Activated CD8-positive, alpha-beta memory T cell treated with anti-CD3 and anti-CD28 coated beads for 24 hours (primary cell): Measurements from ENCODE around the gene DCHS2.
A peak's percentile ranks its signal among the peaks of the same experiment; 100 is the strongest.

Experiments used
- DNase-seq: peaks from one replicate; pipeline ENCODE4 v3.0.0-alpha.2; 2020

DCHS2 gene

DNA sequence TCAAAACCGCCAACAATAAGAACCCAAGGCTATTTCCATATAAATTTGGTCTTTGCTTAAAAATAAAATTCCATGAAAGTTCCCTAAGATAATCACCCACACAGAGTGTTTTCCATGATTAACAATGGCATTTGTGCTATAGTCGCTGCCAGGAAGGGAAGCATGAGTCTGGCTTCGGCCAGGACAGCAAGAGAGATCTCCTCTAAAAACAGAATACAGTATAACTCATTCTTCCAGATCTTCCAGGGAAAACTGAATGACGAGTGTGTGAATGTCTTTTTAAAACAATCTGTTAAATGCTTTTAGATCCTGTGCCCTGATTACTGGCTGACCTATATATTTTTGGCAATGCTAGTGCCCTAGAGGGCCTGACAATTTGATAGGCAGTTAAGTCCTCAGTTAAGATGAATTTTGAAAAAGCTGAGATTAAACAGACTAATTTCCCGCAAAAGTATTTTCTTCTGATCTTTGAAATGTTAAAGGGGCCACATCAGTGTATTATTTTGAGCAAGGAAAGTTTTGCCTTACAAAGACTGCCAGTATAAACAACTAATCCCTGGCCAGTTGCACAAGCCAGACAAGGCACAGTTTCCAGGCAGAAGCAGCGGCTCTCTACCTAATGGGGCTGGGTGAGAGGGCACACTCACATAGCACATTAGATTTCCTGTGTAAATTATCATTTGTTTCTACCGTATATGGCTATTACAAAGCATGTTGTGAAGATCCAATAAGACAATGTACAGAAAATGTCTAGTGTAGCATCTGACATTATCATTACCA lies 127.3 kb downstream of the DCHS2 start:
- no peak for DNase-seq

DNA sequence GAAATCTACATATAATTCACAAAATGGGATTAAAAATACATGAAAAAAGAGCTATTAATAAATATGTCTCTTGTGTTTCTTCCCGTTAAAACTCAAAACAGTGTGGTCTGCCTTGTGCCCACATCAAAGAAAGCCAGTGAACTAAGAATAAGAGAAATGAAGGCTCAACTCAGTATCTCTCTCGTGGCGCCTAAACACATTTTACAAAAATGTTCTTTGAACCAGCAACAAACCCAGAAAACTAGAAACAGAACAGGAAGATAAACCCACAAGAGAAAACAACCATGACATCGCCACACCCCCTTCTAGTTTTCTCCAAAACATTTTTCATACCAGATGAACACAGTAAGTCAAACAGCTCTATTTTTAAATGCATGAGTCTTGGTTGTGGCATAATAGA lies 130.1 kb downstream of the DCHS2 start:
- DNase-seq, result no peak

- DNase-seq, result no peak
Measured at GRCh38 chr4:154360491-154360890, 131.1 kb downstream of the DCHS2 start.

DNA sequence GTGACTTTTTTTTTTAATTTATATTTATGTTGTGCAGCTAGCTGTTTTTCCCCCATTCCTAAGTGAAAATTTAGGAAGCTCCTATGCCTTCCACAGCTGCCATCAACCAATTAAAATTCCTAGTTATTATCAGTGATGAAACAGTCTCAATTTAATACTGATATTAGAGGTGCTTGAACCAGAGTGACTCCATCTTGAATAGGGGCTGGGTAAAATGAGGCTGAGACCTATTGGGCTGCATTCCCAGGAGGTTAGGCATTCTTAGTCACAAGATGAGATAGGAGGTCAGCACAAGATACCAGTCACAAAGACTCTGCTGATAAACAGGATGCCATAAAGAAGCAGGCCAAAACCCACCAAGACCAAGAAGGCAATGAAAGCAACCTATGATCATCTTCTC lies 136.7 kb downstream of the DCHS2 start:
- no peak for DNase-seq

DNA sequence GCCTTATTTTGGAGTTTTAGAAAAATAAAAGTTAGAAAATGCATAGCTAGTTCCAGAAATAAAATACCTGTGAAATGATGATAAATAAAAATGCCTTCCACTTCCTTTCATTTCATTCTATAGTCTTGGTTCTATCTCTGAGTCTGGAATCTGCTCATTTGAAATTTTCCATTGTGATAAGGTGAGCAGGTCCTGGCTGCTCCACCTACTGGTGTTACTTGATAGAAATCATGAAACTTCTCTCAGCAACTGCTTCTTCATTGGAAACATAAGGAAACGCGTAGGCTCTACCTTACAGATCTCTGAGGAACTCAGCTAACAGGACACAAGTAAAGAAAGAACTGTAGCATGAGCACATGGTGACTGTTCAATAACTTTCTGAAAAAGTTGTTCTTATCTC lies 141.8 kb downstream of the DCHS2 start:
- no peak for DNase-seq

DNA sequence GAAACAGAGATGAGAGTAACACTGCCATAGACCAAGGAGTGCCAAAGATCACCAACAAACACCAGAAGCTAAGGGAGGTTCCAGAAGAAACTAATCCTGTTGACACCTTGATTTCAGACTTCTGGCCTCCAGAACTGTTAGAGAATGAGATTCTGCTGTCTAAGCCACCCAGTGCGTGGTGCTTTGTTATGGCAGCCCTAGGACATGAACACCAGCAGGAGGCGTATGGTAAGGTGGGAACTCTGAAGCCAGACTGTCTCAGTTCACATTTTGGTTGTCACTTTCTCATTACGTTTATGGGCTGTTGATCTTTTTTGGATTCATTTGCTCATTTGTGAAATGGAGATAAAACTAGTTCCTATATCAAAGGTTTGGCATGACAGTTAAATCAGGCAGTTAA lies 142.9 kb downstream of the DCHS2 start:
- no peak for DNase-seq

DNA sequence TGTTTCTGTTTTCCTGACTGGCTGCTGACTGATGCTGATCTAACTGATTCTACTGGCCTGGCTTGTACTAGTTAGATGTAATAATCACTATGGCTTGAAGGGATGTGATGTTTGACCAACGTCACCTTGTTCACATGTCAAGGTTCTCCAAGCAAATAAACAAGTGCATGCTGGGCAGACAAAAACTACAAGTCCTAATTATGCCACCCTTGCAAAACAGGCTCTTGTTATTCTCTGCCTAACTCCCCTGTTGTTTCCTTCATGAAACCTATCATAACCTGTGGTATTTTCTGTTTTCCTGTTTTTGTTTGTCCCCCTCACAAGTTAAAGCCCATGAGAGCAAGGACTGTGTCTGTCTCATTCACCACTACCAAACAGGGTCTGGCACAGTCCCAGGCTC lies 146.2 kb downstream of the DCHS2 start:
- DNase-seq, result no peak

DNA sequence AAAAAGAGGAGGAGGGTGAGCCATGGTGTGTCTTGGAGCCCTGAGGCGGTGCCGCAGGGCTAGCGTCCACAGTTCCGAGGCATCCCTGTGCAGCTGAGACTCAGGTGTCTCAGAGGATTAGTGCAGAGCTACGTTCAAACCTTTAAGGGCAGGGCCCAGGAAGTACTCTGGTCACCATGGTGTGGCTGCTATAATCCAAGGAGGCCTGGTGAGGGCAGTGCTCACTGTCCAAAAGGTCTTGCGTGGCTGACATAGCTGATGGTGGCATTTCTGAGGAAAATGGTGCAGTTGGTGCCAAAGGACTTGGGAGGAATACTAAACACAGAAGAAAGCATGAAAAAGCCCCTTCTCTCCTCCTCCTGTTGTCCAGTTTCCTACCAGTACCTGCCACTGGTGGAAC lies 146.9 kb downstream of the DCHS2 start:
- DNase-seq, result no peak

DNA sequence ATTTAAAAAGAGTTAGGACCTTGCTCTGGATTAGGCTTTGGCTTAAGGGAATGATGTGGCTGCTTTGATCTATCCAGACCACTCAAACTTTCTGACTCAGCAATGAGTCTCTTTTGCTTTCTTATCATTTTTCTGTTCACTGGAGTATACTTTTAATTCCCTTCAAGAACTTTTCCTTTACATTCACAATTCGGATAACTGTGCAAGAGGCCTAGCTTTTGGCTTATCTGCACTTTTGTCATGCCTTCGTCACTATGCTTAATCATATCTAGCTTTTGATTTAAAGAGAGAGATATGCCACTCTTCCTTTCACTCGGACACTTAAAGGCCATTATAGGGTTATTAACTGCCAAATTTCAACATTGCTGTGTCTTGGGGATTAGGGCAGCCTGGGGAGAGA lies 147.9 kb downstream of the DCHS2 start:
- no peak for DNase-seq

- no peak for DNase-seq
Measured at GRCh38 chr4:154341448-154341847, 150.2 kb downstream of the DCHS2 start.

DNA sequence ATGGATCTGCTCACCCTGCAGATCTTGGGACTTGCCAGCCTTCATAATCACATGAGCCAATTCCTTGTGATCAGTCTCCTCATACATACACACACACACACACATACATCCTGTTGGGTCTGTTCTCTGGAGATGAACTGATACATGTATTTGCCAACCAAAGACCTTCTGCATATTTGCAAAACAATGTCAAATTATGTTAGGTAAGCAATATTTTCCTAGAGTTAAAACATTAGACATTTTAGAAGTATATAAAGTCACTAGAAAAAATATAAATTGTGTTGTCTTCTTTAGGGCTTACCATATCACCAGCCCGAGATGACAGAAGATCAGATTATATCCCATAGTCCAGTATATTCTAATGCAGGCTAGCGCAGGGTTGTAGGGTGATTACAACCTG lies 156.0 kb downstream of the DCHS2 start:
- no peak for DNase-seq

- DNase-seq, result peak; percentile 79
Measured at GRCh38 chr4:154332681-154333421, 158.7 kb downstream of the DCHS2 start.

DNA sequence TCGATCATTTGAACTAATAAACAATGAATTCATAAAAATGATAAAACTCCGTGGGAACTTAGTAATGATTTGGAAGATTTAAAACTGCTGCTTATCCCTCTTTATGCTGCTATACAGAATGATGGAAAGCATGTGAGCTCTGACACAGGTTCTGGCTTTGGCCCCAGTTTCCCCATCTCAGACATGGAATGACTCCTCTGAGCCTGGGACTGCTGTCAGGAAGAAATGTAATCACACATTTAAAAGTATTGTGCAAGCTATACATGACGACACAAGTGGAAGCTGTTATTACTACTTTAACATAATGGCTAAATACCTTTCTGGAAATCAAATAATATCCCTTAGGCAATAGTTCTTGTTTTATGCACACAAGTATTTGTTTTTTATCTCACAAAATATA lies 161.7 kb downstream of the DCHS2 start:
- no peak for DNase-seq

DNA sequence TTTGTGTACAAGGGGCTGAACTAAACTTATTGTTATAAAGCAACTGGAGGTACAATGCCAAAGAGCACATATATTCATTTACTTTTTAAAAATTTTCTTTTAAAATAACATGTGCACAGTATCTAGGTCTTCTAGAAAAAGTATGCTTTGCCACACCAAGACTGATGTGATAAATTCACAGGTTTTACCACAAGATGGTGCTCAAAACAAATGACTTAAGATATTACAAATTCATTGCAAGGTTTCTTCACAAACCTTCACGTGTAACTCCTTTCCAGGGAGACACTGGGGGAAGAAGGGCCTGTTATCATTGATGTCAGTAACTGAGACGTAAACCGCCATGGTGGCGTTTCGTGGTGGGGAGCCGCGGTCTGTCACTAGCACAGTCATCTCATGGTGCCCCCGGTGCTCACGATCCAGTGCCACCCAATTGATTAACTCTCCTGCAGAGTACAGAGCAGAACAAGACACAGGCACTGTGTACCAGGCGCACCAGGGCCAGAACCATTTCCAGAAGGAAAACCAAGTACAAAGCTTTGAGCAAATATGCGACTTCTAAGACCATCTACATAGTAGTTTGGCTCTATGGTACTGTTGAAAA lies 162.2 kb downstream of the DCHS2 start:
- DNase-seq, result no peak

GRCh38 chr4:154328030-154328429 lies 163.6 kb downstream of the DCHS2 start:
- DNase-seq, result no peak

DNA sequence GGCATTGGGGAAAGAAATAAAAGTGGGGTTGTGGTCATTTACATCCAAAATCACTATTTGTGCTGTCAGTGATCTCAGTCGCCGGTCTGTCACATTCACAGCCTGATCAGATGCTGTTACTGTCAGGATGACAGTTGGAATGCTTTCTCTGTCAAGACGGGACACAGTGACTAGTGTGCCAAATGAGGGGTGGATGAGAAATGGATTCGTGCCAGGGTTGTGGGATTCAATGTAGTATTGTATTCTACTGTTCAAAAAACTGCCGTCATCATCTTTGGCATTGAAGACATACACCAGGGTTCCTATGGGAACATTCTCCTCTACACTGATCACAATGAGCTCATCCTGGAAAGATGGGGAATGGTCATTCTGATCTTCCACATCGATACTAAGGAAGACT lies 171.1 kb downstream of the DCHS2 start:
- no peak for DNase-seq

DNA sequence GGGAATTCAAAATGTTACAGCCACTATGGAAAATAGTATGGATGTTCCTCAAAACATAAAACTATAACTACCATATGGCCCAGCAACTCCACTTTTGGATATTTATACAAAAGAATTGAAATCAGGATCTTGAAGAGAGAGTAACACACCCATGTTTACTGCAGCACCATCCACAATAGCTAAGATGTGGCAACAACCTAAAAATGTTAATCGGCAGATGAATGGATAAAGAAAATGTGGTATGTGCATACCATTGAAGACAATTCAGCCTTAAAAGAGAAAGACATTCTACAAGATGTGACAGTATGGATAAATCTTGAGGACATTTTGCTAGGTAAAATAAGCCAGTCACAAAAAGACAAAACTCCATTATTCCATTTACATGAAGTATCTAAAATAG lies 171.9 kb downstream of the DCHS2 start:
- DNase-seq, result no peak

- no peak for DNase-seq
Measured at GRCh38 chr4:154317201-154317999, 174.2 kb downstream of the DCHS2 start.

DNA sequence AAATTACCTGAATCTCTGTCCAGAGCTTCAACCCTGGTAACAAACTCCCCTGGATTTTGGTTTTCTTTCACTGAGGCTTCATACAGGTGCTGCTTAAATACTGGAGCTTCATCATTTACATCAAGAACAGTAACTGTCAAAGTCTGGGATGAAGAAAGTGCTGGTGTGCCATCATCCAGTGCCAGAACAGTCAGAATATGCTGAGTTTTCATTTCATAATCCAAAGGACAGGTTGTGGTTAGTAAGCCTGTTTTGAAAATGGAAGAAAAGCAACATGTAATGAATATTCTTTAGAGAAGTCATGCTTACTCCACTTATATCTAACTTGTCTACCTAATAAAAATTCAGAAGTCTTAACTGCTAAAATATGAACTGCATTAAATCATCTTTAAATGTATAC lies 175.9 kb downstream of the DCHS2 start:
- DNase-seq, result no peak

DNA sequence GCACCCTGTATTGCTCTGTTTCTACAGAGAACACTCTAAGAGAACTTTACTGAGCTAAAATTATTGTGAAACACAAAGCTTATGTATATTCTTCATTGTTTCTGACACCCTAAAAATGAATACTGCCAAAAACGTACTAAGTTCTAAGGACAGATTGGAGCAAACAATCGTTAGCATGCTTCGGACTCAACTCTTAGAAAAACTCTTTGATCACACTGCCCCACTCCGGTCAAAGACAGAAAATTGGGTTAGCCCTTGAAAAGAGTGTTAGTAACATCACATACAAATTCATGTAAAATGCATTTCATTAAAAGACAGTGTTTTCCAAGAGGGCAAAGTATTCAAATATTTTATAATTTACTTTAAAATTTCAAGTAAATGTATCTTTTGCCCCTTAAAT lies 177.4 kb downstream of the DCHS2 start:
- no peak for DNase-seq

DNA sequence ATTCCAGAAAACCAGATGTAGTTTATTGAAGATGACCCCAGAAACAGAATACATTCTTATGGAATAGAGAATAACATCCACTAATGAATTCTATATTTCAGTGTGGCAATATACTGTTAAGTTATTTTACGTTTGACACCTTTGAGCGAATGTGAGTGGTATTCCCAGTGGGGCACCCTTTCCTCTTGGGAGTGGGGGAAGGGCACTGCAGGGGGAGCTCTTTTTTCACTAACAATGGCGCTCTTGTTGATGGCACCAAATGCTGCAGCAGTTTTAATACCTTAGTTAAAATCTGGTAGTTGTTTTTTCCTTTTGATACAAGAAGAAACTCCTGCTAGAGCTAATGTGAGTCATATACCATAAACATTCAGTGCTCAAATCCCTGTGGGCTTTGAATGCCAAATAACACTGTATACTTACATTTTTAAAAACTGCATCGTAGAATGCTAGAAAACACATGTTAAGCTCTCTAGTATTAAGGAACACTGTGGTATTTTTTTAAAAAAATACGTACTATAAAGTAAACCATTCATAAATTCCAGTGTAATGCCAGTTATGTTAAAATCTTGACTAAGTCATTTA lies 178.5 kb downstream of the DCHS2 start:
- no peak for DNase-seq

GRCh38 chr4:154312246-154312645 lies 179.4 kb downstream of the DCHS2 start:
- no peak for DNase-seq

- DNase-seq, result no peak
Measured at GRCh38 chr4:154310578-154310977, 181.0 kb downstream of the DCHS2 start.
